Thyroid gland (tissue), 4 donors: ENCODE data around the gene CCDC74A.
A peak's percentile ranks its signal among the peaks of the same experiment; 100 is the strongest.
"Not testable (repeated sequence)": the region's sequence is repeated elsewhere in the genome, so short reads cannot be mapped to it uniquely, and the experiment has no call there.

Source experiments
- CTCF ChIP-seq, 6 experiments: fragments of 200-600 bp in 3 of 6; fragments of 450-650 bp in 3 of 6; sonication (generic) in 3 of 6; IDR thresholded peaks; one replicate each; pipeline ENCODE4 v1.5.1; 2016 to 2019; ENCODE audit warnings: antibody characterized with exemption in 6 of 6, mild to moderate bottlenecking in 2 of 6, inconsistent platforms in 1 of 6, moderate library complexity in 1 of 6
- POLR2A ChIP-seq, 2 donors: fragments of 450-650 bp; IDR thresholded peaks; one replicate each; pipeline ENCODE4 v1.6.1; 2017; ENCODE audit warnings: antibody characterized with exemption in 2 of 2, mild to moderate bottlenecking in 2 of 2, moderate library complexity in 1 of 2

GRCh38 chr2:131511969-131512870, 15.5 kb upstream of the CCDC74A start:
- TF ChIP-seq CTCF (IDR thresholded peaks at IDR 0.05) = not testable (repeated sequence)
- peak in 1 of 2 donors; percentile 33 for TF ChIP-seq POLR2A (IDR thresholded peaks at IDR 0.05)
